Activated CD8-positive, alpha-beta memory T cell treated with anti-CD3 and anti-CD28 coated beads, Interleukin-2, amount 50 U/mL, for 4 hours (primary cell): Measurements from ENCODE around the gene C6orf141.
"Not testable (repeated sequence)": the region's sequence is repeated elsewhere in the genome, so short reads cannot be mapped to it uniquely, and the experiment has no call there.

ENCODE experiments used
- DNase-seq: peaks from one replicate; pipeline ENCODE4 v3.0.0-alpha.2; 2020

C6orf141 gene

GRCh38 chr6:49582529-49582928, 32.1 kb downstream of the C6orf141 start:
- no peak for DNase-seq

GRCh38 chr6:49587262-49587661, 36.8 kb downstream of the C6orf141 start:
- DNase-seq: not testable (repeated sequence)
